Activated T-helper 1 cell treated with Interleukin-2 at 50 U/mL for 16 hours (primary cell): ENCODE results near the gene APBA2.

Experiments
- DNase-seq: peaks from one replicate; pipeline ENCODE4 v3.0.0-alpha.2; 2020; ENCODE audit warnings: low read depth

Gene APBA2

DNA sequence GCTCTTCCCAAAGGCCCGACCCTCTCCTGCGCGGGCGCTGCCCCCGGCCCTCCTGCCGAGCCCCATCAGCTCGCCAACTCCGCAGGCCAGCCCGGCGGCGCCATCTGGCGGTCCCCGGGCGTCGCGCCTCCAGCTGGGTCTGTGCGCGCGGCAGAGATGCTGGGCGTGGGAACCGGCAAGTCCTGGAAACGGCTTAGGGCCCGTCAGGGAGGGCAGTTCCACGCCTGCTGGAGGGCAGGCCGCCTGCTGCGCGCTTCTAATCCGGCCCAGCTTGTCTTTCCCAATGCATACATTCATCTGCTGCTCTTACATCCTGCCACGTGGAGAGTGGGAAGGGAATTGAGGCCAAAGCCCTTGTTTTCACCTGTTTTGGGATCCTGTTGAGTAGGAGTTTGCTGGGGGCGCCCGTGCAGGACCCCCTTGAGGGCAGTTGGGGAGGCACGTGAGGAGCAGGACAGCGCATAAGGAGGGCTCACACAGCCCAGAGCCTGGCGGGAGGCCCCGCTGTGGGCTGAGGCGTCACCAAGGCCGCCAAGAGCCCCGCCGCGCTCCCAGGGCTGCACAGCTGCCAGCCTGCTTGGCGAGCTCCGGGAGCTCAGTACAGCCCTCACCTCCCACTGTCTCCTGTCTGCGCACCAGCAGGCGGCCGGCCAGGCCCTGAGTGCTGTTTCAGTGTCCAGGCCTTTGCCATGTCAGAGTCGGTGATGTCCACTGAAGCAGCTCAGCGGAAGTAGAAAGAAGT is 218.2 kb downstream of the APBA2 start:
- DNase-seq, result peak; percentile 33

DNA sequence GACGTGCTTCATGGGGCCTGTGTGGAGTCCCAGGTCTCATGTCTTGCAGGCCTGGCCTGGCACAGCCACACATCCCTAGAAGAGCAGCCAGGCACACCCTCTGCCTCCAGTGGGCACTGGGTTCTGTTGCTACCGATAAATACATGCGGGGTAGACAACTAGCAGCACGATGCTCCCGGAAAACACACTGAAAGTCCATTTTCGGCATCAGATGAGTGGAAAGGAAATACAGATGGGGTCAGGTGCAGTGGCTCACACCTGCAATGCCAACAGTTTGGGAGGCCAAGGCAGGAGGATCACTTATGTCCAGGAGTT is 218.7 kb downstream of the APBA2 start:
- no peak for DNase-seq

DNA sequence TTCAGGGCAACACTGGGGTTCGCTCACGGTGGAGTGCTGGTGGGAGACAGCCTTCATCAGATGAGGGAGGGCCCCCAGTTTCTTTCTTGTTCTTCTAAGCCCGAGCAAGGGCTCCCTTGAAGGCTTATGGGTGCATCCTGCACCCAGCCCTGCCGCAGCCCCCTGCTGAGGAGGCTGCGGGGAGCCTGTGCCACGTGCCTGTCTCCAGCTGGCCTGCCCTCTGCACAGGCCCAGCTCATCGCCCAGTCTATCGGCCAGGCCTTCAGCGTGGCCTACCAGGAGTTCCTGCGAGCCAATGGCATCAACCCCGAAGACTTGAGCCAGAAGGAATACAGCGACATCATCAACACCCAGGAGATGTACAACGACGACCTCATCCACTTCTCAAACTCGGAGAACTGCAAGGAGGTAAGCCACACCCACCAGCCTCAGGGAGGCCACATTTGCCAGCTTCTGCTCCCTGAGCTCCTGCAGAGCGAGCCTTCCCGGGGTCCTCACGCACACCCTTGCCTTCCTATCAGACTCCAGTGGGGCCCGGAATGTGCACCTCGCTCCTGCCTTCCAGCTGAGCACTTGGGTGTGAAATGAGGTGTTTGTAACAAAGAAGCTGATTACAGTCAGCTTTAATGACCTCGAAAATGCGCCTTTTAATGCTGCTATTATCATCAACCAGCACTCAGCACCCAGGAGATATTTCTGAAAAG is 219.5 kb downstream of the APBA2 start:
- DNase-seq, result no peak

DNA sequence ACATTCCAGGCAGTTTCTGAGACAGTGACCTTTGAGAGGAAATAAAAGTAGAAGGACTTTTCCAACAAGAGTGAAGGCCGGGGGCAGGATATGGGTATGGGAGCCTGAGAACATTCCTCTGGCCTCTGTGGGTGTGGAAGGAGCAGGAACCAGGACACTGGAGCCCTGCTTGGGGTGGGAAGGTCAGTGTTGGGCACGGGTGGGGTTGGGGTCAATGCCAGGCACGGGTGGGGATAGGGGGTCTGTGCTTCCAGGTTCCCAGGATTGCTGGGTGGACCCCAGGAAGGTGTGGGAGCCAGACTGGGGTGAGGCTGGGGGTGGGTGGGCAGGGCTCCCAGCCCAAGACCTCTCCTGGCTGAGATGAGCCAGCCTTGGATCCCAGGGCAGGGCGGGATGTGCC is 220.3 kb downstream of the APBA2 start:
- no peak for DNase-seq

DNA sequence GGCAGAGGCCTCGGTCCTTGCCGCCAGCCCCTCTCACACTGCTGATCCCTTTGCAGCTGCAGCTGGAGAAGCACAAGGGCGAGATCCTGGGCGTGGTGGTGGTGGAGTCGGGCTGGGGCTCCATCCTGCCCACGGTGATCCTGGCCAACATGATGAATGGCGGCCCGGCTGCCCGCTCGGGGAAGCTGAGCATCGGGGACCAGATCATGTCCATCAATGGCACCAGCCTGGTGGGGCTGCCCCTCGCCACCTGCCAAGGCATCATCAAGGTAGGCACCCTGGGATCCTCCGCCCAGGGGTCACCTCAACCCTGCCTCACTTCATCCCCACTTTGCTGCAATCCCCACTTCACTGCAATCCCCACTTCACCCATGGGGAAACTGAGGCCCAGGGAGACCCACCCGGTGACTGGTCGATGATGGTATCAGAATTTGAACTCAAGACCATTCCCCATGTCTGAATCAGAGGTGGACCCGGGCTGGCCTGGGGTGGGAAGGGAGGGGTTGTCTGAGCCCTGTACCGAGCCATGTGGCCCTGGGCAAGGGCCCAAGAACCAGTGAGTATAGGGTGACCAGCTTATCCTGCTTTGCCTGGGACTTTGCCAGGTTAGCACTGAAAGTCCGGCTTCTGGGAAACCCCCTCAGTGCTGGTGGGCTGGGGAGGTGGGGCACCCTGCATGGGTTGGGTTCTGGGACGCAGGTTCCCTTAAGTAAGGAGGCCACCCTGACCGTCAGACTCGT is 220.9 kb downstream of the APBA2 start:
- DNase-seq, result no peak

DNA sequence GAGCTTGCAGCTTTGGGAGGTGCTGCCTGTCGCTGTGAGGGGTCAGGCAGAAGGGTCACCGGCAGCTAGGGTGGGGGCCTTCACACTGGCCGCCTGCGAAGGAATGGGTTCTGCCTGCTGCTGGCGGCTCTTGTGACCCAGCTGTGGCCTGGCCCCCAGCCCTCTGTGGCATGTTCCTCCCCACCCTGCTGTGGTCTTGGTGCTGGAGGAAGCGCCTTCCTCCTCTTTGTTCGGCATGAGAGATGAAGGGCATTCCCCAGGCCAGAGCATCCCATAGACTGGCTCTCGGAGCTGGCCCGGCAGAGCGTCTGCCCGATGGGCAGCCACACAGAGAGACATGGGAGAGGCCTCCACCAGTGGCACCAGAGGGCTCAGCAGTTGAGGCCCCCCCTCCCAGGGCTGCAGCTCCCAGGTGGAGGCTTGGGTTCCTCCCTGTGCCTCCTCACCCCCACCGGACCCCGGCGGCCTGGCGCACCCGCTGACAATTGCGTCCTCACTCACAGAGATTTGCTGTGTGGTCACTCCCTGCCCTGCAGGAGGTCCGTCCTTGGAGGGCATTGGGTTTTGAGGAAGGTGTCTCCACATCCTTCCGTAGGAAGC is 221.6 kb downstream of the APBA2 start:
- no peak for DNase-seq

DNA sequence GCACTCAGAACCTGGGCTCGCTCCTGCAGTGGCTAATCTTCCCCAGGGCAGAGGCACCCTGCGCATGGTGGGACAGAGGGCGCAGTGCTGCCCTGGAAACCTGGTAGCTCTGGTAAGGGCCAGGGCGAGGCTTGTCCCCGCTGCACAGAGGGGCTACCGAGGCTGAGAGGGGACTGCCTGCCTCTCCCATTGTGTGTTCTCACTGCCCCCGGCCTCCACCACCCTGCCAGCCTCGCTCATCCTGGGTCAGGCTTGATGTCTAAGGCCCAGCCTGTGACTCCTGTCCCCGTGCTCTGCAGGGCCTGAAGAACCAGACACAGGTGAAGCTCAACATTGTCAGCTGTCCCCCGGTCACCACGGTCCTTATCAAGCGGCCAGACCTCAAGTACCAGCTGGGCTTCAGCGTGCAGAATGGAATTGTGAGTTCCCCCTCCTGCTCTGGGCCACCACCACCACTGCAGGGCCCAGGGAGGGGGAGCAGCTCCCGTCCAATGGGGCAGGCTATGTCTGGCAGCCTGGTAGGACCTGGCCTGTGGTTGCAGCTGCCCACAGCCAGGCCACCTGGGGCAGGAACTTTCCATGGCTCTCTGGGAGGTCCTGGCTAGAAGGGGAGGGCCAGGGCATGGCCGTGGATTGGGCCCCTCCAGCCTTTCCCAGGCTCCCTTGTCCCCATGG is 222.3 kb downstream of the APBA2 start:
- no peak for DNase-seq

DNA sequence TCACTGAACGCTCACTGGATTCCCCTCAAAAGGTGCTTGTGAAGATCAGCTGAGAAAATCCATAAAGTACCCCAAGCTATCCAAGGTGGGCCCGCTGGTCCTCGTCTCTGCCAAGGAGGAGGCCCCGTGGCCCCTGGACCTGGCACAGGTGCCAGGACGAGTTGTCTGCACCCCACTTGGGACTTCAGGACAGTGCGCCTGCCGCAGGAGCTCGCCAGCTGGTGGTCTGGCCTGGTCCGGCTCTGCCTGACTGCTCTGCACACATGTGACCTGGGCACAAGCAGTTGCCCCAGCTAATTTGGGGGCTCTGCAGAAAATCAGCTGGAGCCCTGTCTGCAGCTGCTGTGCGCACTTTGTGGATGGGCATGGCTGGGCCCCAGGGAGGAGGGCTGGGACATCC is 224.0 kb downstream of the APBA2 start:
- no peak for DNase-seq

DNA sequence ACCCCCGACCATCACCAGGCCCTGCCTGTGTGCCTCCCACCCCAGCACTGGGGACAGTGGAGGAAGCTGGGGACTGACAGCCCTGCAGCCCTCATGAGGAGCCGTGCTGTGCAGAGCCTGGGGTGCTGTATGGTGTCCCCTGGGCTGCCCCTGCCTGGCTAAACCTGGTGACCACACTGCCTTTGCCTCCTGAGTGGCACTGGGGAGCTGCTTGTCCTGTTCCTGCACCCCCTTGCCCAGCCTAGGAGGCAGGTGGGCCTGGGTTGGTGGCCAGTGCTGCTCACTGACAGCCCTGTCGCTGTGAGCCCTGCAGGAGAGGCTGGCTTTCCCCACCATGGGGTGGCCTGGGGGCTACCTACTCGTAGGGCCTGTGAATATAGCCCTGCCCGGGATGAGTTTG is 224.4 kb downstream of the APBA2 start:
- no peak for DNase-seq

DNA sequence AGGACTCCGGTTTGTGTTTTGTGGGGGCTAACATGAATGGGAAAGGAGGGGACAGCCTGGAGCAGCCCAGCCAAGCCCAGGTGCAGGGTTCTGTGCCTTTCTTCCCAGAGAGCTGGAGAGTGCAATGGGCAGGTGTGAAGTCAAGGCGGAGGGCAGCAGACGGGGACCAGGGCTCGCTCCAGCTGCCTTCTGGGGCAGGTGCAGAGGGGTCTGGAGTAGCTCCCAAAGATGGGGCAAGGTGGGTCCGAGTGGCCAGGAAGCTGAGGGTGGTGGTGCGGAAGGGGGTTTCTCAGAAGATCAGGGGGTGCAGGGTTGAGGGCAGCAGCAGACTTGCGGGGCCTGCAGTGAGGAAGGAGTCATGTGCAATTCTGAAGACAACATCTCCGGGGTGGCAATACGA is 225.0 kb downstream of the APBA2 start:
- DNase-seq, result no peak

DNA sequence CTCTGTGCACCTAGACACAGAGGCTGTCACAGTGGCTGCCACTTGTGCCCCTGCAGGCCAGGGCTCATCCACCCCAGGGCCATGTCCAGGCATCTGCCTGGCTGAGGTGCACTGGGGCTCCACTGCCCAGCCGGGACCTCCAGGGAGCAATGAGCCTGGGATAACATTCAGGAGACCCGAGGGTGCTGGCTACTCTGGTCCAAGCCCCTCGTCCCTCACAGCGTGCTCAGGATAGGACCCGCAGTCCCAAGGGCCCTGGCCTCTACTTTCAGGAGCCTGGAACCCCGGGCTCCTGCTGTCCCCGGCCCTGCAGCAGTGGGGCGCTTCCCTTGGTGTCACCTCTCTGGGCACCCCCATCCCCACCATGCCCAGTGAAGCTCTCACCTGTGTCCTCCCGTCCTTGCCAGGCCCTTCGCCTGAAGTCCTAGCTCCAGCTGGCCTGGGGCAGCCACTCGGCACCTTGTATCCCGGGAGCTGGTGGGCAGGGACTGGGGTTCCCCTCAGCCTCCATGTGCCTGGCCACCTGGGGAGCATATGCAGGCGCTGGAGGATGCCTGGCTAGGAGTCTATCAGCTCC is 226.0 kb downstream of the APBA2 start:
- DNase-seq, result no peak

DNA sequence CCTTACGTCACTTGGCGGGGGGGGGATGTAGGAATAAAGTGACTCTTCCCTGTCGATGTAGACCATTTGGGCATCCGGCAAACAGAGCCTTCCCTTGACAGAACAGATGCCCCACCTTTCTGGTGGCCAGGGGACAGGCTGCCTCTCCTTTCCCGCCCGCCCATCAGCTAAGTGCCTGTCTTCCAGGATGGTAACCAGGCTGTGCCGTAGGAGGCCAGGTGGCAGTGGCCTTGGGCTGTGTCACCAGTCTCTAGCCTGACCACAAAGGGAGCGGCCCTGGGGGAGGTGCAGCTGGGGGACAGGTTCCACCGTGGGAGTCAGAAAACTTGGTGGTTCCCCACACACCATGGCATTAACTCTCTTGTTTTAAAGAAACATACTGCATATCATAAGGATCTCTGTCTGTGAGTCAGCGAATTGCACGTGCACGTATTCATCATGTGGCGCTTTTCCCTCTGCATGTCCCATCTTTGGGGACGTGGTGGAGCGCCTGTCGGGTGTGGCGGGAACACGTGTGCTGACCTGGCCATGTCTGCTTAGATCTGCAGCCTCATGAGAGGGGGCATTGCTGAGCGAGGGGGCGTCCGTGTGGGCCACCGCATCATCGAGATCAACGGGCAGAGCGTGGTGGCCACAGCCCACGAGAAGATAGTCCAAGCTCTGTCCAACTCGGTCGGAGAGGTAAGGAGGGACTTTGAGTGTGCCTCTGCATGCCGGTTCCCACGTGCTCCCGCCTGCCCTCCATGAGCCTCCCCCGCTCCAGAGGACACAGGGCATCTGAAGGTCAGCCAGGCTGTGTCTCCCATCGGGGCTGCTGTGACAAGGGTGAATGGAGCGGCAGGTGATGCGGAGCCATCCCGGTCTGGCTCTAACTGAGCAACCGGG is 227.8 kb downstream of the APBA2 start:
- no peak for DNase-seq

DNA sequence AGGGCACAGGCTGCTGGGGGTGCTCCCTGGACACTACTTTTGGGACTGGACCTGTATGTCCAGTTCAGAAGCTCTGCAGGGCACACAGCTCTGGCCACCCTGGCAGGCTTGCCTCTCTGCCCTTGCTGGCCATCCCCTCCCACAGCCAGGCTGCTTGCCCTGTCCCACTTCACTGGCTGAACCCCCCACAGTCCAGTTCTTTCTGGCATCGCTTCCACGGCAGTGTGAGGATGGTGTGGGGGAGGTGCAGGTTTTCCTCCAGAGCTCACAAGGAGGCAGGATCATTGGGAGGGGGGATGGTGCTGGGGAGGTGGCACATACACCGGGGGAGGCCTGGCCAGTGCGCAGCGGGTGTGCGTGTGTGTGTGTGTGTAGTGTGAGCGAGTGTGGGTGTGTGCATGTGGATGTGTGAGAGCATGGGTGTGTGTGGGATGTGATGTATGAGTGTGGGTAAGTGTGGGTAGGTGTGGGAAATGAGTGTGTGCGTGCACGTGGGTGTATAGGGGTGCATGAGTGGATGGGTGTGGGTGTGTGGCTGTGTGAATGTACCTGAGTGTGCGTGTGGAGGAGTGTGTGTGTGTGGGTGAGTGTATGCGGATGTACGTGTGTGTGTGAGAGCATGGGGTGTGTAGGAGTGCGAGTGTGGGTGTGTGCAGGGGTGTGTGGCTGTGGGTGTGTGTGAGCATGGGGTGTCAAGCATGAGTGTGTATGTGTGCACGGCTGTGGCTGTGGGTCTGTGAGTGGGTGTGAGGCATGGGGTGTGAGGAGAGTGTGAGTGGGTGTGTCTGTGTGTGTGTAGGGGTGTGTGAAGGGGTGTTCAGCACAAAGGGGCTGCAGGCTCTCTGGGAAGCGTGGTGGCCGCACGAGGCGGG is 228.7 kb downstream of the APBA2 start:
- no peak for DNase-seq

DNA sequence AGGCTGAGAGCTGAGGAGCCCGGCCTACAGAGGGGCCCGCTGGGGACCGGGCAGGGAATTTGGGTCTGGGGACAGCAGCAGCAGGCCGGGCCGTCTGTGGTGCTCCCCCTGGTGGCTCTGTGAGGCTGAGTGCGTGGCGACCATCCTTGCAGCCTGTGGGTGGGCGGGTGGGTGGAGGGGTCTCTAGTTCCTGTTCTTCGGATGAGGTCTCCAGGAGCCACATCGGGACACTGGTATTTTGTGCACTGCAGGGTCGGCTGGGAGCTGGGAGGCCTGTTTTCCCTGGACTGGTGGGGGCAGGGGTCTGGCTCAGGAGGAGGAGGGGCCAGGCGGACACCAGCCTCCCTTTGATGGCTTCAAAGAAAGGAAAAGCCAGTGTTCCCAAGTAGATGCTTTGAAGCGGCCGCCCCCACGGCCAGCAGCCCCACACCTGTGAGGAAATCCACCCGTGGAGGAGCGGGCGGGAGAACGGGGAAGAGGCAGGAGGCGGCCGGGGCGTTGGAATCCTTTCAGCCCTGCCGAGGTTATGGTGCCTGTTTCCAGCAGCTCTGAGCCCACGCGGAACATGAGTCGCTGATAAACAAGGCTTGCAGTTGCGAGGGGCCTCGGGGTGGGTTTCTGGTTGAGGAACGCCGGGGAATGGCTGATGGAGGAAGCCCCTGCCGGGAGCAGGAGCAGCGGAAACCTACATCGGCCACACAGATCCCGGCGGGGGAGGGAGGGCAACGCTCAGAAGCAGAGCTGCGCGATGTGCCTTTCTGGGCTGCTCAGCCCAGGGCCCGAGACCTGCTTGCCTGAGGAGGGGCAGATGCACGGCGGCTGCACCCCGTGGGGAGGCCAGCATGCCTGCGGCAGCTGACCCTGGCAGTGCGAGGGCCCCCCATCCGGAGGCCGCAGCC is 229.6 kb downstream of the APBA2 start:
- DNase-seq, result no peak

DNA sequence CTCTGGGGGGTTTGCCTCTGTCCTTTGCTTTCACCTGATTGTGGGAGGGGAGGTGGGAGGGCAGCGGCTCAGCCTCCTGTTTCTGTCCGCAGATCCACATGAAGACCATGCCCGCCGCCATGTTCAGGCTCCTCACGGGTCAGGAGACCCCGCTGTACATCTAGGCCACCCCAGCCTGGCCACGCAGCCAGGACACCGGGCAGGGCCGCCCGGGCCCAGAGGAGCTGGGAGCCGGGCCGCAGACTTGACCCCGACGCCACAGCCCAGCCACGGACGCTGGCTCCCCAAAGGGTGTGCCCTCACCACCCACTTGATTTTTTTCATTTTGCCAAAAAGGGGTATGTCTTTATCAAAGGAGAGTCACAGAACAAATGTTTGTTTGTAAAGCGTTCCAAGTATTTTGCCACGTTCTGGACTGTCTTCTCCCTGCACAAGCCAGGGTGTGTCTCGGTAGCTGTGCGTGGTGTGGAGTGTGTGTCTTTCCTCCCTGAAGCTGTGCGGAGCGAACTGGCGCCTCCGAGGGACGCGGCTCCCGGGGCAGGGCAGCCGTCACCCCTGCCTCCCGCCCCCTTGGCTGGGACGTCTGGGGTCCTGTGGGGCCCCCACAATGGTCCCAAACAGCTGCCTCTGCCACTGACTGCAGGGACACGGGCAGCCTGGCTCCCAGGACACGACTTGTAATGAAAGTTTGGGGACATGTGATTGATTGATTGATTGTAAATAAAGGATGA is 231.4 kb downstream of the APBA2 start:
- no peak for DNase-seq

DNA sequence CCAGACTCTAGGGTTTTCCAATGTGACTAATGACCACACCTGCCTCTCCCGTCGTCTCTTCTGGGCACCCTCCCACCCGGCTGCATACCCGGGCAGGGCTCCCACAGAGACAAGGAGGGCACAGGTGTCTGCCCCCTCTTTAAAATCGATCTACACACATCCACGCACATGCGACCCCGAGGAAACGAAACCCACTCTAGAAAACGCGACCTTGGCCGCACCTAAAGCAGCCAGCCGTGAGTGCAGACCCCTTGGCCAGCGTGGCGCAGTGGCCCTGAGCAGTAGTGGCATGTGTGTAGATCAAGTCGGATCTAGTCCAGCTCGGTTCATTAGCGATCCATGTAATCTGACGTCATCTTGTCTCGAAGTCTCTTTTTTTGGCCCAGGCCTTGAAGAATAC is 232.0 kb downstream of the APBA2 start:
- DNase-seq, result no peak

DNA sequence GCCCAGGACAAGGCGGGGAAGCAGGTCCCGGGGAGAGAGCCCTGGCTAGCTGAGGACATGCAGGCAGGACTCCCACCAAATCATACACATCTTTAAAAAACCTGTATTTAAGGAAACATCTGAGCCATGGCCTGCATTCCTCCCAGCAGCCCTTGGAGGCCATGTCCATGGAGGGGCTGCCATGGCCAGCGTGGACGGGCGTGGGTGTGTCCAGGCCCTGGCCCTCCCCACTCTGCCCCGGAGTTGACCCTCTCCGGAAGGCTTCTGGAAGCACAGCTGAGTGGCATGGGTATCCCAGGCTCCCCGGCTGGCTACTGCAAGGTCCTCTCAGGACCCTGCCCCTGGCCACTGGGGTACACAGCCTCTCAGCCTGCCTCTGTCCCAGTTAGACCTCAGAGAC is 234.1 kb downstream of the APBA2 start:
- DNase-seq, result no peak
